ENCODE measurements around the gene PCED1A. TPM values are rescaled to one million over a fixed set of nuclear protein-coding genes. Genes with fewer than 3 reads are reported as not detected.
"Not testable (repeated sequence)": the region's sequence is repeated elsewhere in the genome, so short reads cannot be mapped to it uniquely, and the experiment has no call there.

Gene PCED1A
- total RNA-seq, 1 donor from 2014 or later = 16.4 TPM

- no peak for DNase-seq
Observed at GRCh38 chr20:2865101-2865500, 24.6 kb upstream of the PCED1A start.

GRCh38 chr20:2864626-2865025 is 24.2 kb upstream of the PCED1A start:
- no peak for DNase-seq

- DNase-seq = no peak
Observed at GRCh38 chr20:2859330-2860121, 19.1 kb upstream of the PCED1A start.

- no peak for DNase-seq
Observed at GRCh38 chr20:2858591-2858990, 18.1 kb upstream of the PCED1A start.

- no peak for DNase-seq
Observed at GRCh38 chr20:2851086-2851485, 10.6 kb upstream of the PCED1A start.

- no peak for DNase-seq
Observed at GRCh38 chr20:2849529-2849928, 9.1 kb upstream of the PCED1A start.

- no peak for DNase-seq
Observed at GRCh38 chr20:2847802-2848201, 7.3 kb upstream of the PCED1A start.

GRCh38 chr20:2846698-2847097 is 6.2 kb upstream of the PCED1A start:
- no peak for DNase-seq

- DNase-seq = no peak
Observed at GRCh38 chr20:2845607-2846006, 5.2 kb upstream of the PCED1A start.

- DNase-seq = peak; percentile 43
Observed at GRCh38 chr20:2840967-2841531, 594 bp upstream of the PCED1A start.

GRCh38 chr20:2839732-2840137 is 720 bp downstream of the PCED1A start:
- DNase-seq = no peak

GRCh38 chr20:2838847-2839671 is 1.4 kb downstream of the PCED1A start:
- no peak for DNase-seq

GRCh38 chr20:2838170-2838797 is 2.2 kb downstream of the PCED1A start:
- no peak for DNase-seq

- no peak for DNase-seq
Observed at GRCh38 chr20:2837221-2837960, 3.1 kb downstream of the PCED1A start.

GRCh38 chr20:2836035-2836434 is 4.4 kb downstream of the PCED1A start:
- no peak for DNase-seq

- no peak for DNase-seq
Observed at GRCh38 chr20:2835331-2835796, 5.1 kb downstream of the PCED1A start.

GRCh38 chr20:2834401-2835110 is 5.9 kb downstream of the PCED1A start:
- DNase-seq = no peak

- DNase-seq = no peak
Observed at GRCh38 chr20:2833761-2834160, 6.7 kb downstream of the PCED1A start.

GRCh38 chr20:2831206-2831605 is 9.2 kb downstream of the PCED1A start:
- not testable (repeated sequence) for DNase-seq

GRCh38 chr20:2829376-2829775 is 11.1 kb downstream of the PCED1A start:
- DNase-seq = no peak

- no peak for DNase-seq
Observed at GRCh38 chr20:2826655-2827054, 13.8 kb downstream of the PCED1A start.
